ENCODE results near the gene B3GALT5. TPM values are rescaled to one million over a fixed set of nuclear protein-coding genes. Genes with fewer than 3 reads are reported as not detected.

The B3GALT5 gene
- total RNA-seq, 2 donors from 2014 or later: not detected

DNA sequence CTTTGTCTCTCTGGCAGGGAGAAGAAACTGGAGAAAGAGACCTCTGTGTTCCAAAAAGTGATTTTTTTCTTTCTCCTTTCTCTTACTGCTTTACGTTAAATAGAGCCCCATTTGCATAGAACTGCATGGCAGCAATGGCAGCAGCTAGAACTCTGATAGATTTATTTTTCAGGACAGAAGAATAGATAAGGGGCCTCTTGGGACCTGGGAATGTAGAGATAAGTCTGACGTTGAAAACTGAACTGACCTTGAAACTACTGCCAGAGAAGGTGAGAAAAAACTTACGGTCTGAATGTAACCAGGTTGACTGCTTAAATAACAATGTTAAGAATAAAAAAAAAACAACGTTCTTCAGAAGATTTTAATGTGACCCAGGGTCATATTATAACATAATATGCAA is 25.4 kb upstream of the B3GALT5 start:
- Histone ChIP-seq H3K9me3 (peaks cover 0 to 20% of the 10 kb centered on the region in 2 donors), H3K27me3 (no peaks in the 10 kb centered on the region), H3K4me3 (no peak overlapping the region), H3K27ac (no peak overlapping the region), H3K4me1 (no peaks in the 10 kb centered on the region), H3K36me3 (no peaks in the 10 kb centered on the region)
- TF ChIP-seq, protein P1, sequence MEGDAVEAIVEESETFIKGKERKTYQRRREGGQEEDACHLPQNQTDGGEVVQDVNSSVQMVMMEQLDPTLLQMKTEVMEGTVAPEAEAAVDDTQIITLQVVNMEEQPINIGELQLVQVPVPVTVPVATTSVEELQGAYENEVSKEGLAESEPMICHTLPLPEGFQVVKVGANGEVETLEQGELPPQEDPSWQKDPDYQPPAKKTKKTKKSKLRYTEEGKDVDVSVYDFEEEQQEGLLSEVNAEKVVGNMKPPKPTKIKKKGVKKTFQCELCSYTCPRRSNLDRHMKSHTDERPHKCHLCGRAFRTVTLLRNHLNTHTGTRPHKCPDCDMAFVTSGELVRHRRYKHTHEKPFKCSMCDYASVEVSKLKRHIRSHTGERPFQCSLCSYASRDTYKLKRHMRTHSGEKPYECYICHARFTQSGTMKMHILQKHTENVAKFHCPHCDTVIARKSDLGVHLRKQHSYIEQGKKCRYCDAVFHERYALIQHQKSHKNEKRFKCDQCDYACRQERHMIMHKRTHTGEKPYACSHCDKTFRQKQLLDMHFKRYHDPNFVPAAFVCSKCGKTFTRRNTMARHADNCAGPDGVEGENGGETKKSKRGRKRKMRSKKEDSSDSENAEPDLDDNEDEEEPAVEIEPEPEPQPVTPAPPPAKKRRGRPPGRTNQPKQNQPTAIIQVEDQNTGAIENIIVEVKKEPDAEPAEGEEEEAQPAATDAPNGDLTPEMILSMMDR (IDR thresholded peaks at IDR 0.05): no peak
- DNase-seq (ENCODE audit: low spot score): no peak

DNA sequence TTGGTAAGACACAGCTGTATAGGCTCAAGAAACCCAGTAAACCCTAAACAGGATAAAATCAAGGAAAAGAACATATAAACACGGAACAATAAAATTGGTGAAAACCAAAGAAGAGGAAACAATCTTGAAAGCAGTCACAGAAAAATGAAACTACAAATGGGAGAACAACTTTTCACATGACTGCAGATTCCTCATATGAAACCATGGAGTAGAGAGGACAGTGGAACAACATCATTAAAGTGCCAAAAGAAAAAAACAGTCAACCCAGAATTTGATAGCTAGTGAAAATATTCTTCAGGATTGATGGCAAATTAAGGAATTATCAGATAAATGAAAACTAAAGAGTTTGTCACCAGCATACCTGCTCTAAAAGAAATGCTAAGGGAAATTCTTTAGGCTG is 23.9 kb upstream of the B3GALT5 start:
- H3K27me3 ChIP-seq: no peaks in the 10 kb centered on the region
- H3K9me3 ChIP-seq: peaks cover 0 to 20% of the 10 kb centered on the region in 2 donors
- no peak overlapping the region for H3K27ac ChIP-seq
- H3K4me3 ChIP-seq: no peak overlapping the region
- TF ChIP-seq, protein P1 (IDR thresholded peaks at IDR 0.05): no peak
- H3K4me1 ChIP-seq: no peaks in the 10 kb centered on the region
- DNase-seq (ENCODE audit: low spot score): no peak
- no peaks in the 10 kb centered on the region for H3K36me3 ChIP-seq

DNA sequence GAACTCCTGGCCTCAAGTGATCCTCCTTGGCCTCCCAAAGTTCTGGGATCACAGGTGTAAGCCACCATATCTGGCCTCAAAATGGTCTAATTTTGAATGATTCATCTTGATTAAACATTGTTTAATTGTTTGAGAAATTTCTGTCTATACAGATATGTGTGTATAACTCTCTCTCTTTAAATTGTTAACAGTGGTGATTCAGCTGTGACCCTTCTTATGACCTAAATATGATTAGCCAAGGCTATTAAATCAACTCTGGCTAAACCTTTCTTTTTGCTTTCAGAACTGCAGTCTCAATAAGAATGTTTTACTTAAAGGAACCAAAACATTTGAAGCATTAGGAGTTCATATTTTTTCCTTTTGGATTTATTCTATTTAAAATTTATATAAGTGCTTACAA is 19.2 kb upstream of the B3GALT5 start:
- no peak for DNase-seq (ENCODE audit: low spot score)
- no peaks in the 10 kb centered on the region for H3K36me3 ChIP-seq
- TF ChIP-seq, protein P1 (IDR thresholded peaks at IDR 0.05): no peak
- H3K4me1 ChIP-seq: no peaks in the 10 kb centered on the region
- H3K9me3 ChIP-seq: peaks cover 0 to 4% of the 10 kb centered on the region in 2 donors
- H3K27me3 ChIP-seq: no peaks in the 10 kb centered on the region
- no peak overlapping the region for H3K4me3 ChIP-seq
- no peak overlapping the region for H3K27ac ChIP-seq

DNA sequence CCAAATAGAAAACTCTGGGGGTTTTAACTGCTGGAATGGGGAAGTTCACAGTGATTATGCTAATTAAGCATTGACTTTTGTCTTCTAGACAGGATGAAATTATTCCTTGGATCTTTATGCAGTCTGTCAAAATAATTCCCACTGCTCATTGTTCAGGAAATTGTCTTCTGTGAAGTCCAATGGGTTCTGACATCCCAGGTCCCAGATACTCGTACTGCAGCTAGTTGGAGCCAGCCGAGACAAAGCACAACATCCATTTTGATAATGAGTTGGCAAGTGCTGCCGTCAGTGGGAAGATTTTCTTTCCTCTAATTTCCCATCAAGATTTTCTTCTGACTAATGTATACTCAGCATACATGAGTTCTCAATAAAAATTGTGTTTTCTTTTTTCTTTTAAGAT is 17.3 kb upstream of the B3GALT5 start:
- TF ChIP-seq, protein P1 (IDR thresholded peaks at IDR 0.05): no peak
- no peak for DNase-seq (ENCODE audit: low spot score)
- Histone ChIP-seq H3K36me3 (no peaks in the 10 kb centered on the region), H3K4me1 (no peaks in the 10 kb centered on the region), H3K27me3 (no peaks in the 10 kb centered on the region), H3K27ac (no peak overlapping the region), H3K9me3 (no peaks in the 10 kb centered on the region), H3K4me3 (no peak overlapping the region)

DNA sequence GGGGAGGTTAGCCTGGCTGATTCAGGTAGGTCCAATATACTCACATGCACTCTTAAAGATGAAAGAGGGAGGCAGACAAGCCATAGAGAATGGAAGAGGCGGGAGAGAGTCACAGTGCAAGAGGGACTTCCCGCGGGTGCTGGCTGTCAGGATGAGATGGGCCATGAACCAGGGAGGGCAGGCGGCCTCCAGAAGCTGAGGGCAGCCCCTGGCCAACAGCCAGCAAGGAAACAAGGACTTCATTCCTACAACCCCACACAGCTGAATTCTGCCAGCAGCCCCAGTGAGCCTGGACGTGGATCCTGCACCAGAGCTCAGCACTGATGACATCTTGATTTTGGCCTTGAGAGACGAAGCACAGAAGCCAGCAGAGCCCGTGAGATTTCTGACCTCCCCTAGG is 15.1 kb upstream of the B3GALT5 start:
- Histone ChIP-seq H3K4me3 (no peak overlapping the region), H3K27ac (no peak overlapping the region), H3K4me1 (no peaks in the 10 kb centered on the region), H3K27me3 (no peaks in the 10 kb centered on the region), H3K36me3 (no peaks in the 10 kb centered on the region), H3K9me3 (no peaks in the 10 kb centered on the region)
- no peak for DNase-seq (ENCODE audit: low spot score)
- TF ChIP-seq, protein P1 (IDR thresholded peaks at IDR 0.05): no peak

DNA sequence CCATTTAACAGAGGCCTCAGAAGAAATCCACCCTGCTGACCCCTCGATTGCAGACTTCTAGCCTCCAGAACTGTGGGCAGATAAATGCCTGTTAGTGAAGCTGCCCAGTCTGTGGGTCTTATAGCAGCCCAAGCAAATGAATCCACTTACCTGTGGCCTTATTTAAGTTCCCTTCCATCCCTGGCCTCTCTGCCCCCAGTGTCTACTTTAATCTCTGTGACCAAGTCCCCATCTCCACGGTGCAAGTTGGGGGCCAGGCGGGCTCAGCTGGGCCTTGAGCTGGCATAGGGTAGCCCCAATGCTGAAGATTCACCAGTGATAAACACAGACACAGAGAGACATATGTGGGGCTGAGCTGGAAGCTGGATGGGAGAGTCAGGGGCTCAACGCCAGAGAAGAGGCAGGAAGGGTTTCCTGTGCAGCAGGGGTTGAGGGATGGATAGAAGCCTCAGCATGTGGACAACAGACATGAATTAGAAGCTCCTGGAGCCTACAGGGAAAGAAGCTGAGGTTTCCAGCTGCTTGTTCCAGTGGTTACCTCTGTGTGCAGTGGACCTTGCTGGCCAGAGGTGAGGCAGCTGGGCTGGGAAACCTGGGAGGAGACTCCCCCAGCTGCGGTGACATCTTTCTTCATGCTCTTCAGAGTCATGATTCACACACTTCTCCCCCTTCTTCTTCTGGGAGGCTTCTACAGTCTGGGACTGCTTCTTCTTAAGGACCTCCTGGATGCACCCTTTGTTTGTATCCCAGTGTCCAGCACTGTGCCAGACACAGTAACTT is 13.4 kb upstream of the B3GALT5 start:
- Histone ChIP-seq H3K36me3 (no peaks in the 10 kb centered on the region), H3K27me3 (no peaks in the 10 kb centered on the region), H3K4me3 (no peak overlapping the region), H3K27ac (no peak overlapping the region), H3K9me3 (no peaks in the 10 kb centered on the region), H3K4me1 (no peaks in the 10 kb centered on the region)
- TF ChIP-seq, protein P1 (IDR thresholded peaks at IDR 0.05): no peak
- no peak for DNase-seq (ENCODE audit: low spot score)

Measured in right atrium auricular region (tissue), 2 donors.